ENCODE data around the gene ARHGAP42. TPM values are rescaled to one million over a fixed set of nuclear protein-coding genes. Genes with fewer than 3 reads are reported as not detected.
A peak's percentile ranks its signal among the peaks of the same experiment; 100 is the strongest.

Gene ARHGAP42
- total and polyA plus RNA-seq, 8 donors: 17.1 to 45.2 (median 36.2) TPM

GRCh38 chr11:100966366-100966765, 279.3 kb downstream of the ARHGAP42 start:
- Histone ChIP-seq H3K27ac (no peak overlapping the region), H3K27me3 (no peaks in the 10 kb centered on the region), H3K4me1 (no peaks in the 10 kb centered on the region), H3K36me3 (no peaks in the 10 kb centered on the region), H3K9me3 (peaks cover 0 to 21% of the 10 kb centered on the region in 2 donors), H3K4me3 (no peak overlapping the region)
- intact Hi-C loops (cut with DNase I): no loop called here
- no peak for TF ChIP-seq CTCF (IDR thresholded peaks at IDR 0.05)
- DNase-seq (no peak), ATAC-seq (no peak)

- H3K27ac ChIP-seq: no peak overlapping the region
These were observed 281.9 kb downstream of the ARHGAP42 start for GRCh38 chr11:100969008-100969407.

GRCh38 chr11:100970283-100971164, 283.4 kb downstream of the ARHGAP42 start:
- H3K27ac ChIP-seq: no peak overlapping the region
- DNase-seq (peak in 2 of 4 donors; percentile 17 to 24), ATAC-seq (no peak)
- no peak for TF ChIP-seq CTCF (IDR thresholded peaks at IDR 0.05)
- no peaks in the 10 kb centered on the region for H3K36me3 ChIP-seq
- H3K9me3 ChIP-seq: peaks cover 0 to 18% of the 10 kb centered on the region in 2 donors
- H3K4me3 ChIP-seq: no peak overlapping the region
- no peaks in the 10 kb centered on the region for H3K27me3 ChIP-seq
- no peaks in the 10 kb centered on the region for H3K4me1 ChIP-seq
- intact Hi-C loops (cut with DNase I): no loop called here

More at GRCh38 chr11:100969008-100969407, 281.9 kb downstream of the ARHGAP42 start:
- Histone ChIP-seq H3K9me3 (peaks cover 0 to 21% of the 10 kb centered on the region in 2 donors), H3K36me3 (no peaks in the 10 kb centered on the region), H3K4me3 (no peak overlapping the region), H3K4me1 (no peaks in the 10 kb centered on the region), H3K27me3 (no peaks in the 10 kb centered on the region)
- ATAC-seq (no peak), DNase-seq (no peak)
- intact Hi-C loops (cut with DNase I): no loop called here
- TF ChIP-seq CTCF (IDR thresholded peaks at IDR 0.05): no peak

- no peak for ATAC-seq
- H3K27ac ChIP-seq: no peak overlapping the region
- DNase-seq: peak in 2 of 4 donors; percentile 7 to 16
- no peaks in the 10 kb centered on the region for H3K27me3 ChIP-seq
- H3K36me3 ChIP-seq: no peaks in the 10 kb centered on the region
- peaks cover 0 to 18% of the 10 kb centered on the region in 2 donors for H3K9me3 ChIP-seq
- no peak for TF ChIP-seq CTCF (IDR thresholded peaks at IDR 0.05)
- H3K4me1 ChIP-seq: no peaks in the 10 kb centered on the region
- no peak overlapping the region for H3K4me3 ChIP-seq
- intact Hi-C loops (cut with DNase I): no loop called here
These were observed 285.0 kb downstream of the ARHGAP42 start for GRCh38 chr11:100972046-100972445.

- DNase-seq (no peak), ATAC-seq (no peak)
- TF ChIP-seq CTCF (IDR thresholded peaks at IDR 0.05): no peak
- no peaks in the 10 kb centered on the region for H3K4me1 ChIP-seq
- no peaks in the 10 kb centered on the region for H3K27me3 ChIP-seq
- H3K4me3 ChIP-seq: no peak overlapping the region
- intact Hi-C loops (cut with DNase I): no loop called here
- H3K36me3 ChIP-seq: no peaks in the 10 kb centered on the region
- no peak overlapping the region for H3K27ac ChIP-seq
- H3K9me3 ChIP-seq: no peaks in the 10 kb centered on the region
These were observed 291.4 kb downstream of the ARHGAP42 start for GRCh38 chr11:100978442-100978841.

Data from left lung (tissue), 10 donors.